HTR-8/SVneo (cell line): ENCODE measurements around the gene GRIN3B.

ENCODE experiments used
- DNase-seq: peaks from one replicate; pipeline ENCODE4 v3.0.0; 2011; ENCODE audit warnings: low spot score, mixed read lengths; ENCODE audit not compliant: insufficient read length
- FAIRE-seq: peaks from 2 replicates; lab custom pipeline; 2011; peaks lifted over from hg19 to GRCh38; lab: Jason Lieb, UNC

GRIN3B gene

DNA sequence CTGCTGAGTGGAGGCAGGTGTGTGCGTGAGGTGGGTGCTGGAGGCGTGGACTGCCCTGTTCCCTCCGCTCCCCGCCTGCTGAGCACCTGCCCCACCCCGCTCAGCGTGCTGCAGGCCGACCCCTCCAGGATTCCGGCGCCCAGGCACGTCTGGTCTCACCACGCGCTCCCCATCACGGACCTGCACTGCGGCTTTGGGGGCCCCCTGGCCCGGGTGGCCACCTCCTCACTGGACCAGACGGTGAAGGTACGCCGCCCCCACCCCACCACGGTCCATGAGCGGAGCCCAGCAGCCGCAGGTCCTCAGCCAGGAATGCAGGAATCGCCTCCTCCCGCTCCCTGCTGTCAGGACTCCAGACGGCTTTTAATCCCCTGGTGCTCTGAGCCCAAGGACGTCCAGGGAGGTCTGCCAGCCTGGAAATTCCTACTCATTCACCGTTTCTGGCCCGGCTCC lies 10.1 kb upstream of the GRIN3B start:
- no peak for FAIRE-seq
- no peak for DNase-seq

DNA sequence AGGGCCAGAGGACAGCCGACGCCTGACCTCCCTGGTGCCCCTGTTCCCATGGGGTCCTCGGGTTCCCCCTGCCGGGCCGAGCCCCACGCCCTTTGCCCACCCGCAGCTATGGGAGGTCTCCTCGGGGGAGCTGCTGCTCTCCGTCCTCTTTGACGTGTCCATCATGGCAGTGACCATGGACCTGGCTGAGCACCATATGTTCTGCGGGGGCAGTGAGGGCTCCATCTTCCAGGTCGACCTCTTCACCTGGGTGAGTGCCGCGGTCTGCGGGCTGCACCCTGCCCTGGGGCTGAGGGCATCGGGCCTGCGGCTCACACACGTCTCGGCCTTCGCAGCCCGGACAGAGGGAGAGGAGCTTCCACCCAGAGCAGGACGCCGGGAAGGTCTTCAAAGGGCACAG lies 9.5 kb upstream of the GRIN3B start:
- no peak for FAIRE-seq
- no peak for DNase-seq

- DNase-seq (no peak), FAIRE-seq (no peak)
These were observed 8.9 kb upstream of the GRIN3B start for GRCh38 chr19:991174-991931.

GRCh38 chr19:991932-992669 lies 8.1 kb upstream of the GRIN3B start:
- DNase-seq (no peak), FAIRE-seq (no peak)

DNA sequence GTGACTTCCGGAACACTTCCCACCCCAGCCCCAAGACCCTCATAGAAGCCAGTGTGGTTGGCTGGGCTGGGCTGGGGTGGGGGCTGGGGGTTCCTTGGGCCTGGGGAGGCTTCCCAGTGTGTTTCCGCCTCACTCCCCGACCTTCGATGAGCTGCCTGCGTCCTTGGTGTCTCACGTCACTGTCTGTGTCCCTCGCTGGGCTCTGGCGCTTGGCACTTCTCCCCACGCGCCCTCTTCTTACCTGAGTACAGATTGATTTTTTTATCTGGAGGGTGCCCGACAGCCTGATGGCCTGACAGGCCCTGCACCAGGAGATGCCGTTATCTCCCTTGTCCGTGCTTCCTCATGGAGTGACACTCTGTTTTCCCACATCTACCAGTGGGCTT lies 7.6 kb upstream of the GRIN3B start:
- DNase-seq = no peak
- FAIRE-seq = no peak

DNA sequence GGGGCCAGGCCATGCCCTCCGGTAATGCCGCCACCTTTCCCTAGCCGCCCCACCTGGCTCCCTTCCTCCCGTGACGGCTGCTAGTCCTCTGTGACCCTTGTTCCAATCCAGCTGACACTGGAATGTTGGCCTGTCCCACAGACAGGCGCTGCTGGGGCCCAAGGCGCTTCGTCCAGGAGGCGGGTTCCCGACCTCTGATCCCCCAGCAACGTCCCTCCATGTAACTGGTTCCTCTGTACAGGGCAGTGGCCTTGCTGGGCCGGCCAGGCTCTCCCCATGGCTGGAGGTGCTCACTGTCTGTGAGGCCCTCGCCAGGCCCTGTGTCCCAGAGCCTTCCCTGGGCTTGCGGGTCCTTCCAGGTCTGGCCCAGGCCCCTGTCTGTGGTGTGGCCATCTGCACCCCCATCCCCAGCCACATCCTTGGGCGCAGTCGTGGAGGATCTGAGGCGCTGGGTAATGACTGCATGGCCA lies 6.8 kb upstream of the GRIN3B start:
- DNase-seq = no peak
- FAIRE-seq = no peak

- DNase-seq (no peak), FAIRE-seq (no peak)
These were observed 6.3 kb upstream of the GRIN3B start for GRCh38 chr19:993831-994393.

- FAIRE-seq = no peak
- DNase-seq = no peak
These were observed 5.7 kb upstream of the GRIN3B start for GRCh38 chr19:994516-994915.

DNA sequence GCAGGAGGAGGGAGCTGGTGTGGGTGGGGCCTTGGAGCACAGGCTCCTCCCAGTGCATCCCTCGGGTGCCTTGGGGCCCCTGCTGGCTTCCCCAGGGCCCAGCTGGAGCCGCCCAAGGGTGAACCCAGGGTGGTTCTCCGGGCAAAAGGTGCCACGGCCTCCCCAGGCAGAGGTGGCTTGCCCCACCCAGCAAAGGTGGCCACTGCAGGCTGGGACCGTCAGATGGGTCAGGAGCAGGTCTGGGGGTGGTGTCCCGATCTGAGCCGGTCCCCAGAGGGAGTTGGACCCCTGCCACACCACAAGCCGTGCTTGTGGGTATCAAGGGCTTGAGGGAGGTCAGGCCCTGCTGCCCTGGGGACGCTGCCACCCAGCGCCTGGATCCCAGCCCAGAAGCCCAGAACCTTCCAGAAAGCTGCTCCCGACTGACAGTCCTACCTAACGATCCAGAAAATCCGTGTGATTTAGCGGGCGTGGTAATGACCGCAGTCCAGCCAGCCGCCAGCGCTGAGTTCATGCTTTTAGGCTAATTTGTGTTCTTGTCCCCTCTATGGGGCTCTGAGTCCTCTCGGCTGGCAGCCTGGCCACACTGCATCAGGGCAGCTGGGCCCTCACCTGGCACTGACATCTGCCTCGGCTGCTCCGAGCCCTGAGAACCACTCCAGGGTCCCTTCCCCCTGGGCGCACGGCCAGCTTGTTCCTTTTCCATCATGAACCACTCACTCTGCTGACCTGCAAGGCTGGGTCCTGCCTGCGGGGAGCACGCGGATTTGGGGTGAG lies 5.0 kb upstream of the GRIN3B start:
- DNase-seq (no peak), FAIRE-seq (no peak)

- DNase-seq (no peak), FAIRE-seq (no peak)
These were observed 4.0 kb upstream of the GRIN3B start for GRCh38 chr19:996051-996838.

DNA sequence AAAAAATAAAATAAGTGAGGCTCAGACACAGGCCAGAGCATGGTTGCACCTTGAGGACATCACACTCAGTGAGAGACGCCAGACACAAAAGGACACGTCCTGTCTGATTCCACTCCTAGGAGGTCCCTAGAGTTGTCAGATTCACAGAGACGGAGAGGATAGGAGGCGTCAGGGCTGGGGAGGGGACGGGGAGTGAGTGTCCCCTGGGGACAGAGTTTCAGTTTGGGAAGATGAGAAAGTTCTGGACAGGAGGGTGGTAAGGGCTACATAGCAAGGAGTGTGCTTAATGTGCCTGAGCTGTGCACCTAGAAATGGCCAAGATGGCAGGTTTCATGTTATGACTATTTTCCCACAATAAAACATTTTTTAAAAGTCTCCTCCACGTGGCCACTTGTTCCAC lies 2.2 kb upstream of the GRIN3B start:
- FAIRE-seq (no peak), DNase-seq (no peak)

DNA sequence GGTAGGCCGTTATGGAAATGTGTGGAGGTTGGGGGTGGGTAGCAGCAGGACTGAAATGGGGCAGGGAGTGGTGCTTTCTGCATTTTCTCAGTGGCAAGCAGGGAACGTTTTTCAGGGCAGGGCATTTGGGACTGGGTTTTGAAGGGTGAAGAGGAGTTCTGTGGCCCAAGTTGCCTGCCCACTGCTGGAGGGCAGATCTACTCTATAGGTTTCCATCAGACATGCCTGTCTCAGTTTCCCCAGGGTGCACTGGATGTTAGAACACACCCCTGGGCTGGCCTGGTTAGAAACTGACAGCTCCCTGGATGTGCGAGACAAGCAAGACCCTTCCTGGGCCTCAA lies 870 bp upstream of the GRIN3B start:
- DNase-seq = no peak
- FAIRE-seq = no peak

GRCh38 chr19:1000591-1001537 lies 645 bp downstream of the GRIN3B start:
- DNase-seq (no peak), FAIRE-seq (no peak)

DNA sequence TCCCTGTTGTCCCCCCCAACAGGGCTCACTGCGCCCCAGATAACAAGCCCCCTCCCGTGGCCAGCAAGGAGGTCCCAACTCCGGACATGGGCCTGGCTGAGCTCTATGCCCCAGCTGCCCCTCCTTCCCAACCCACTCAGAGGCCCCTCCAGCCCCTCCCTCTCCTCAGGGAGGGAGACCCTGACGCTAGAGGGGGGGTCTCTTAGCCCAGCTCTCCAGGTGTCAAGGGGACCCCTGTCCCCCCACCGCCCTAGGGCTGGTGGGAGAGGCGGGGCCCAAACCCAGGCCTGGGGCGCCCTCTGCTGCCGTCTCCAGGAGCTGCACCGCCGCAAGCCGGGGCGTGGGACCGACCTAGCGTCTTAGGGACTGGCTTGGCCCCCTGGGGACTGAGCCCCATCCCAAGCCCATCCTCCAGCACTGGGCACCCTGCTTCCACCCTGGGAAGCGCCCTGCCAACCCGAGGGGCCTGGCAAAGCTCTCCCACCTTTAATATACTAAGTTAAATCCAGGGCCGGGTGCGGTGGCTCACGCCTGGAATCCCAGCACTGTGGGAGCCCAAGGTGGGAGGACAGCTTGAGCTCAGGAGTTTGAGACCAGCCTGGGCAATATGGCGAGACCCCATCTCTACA lies 1.4 kb downstream of the GRIN3B start:
- no peak for FAIRE-seq
- peak; percentile 49 for DNase-seq

GRCh38 chr19:1002600-1002999 lies 2.4 kb downstream of the GRIN3B start:
- FAIRE-seq = no peak

GRCh38 chr19:1003283-1003682 lies 3.1 kb downstream of the GRIN3B start:
- no peak for FAIRE-seq
- no peak for DNase-seq

More at GRCh38 chr19:1002600-1002999, 2.4 kb downstream of the GRIN3B start:
- DNase-seq = no peak

- no peak for FAIRE-seq
- no peak for DNase-seq
These were observed 4.1 kb downstream of the GRIN3B start for GRCh38 chr19:1004204-1004802.
